DMS53 treated with DMSO at 0.1 percent for 48 hours (cell line): ENCODE results near the gene KRTAP10-1.
"Not testable (repeated sequence)": the region's sequence is repeated elsewhere in the genome, so short reads cannot be mapped to it uniquely, and the experiment has no call there.

Experiments used
- DNase-seq: peaks from one replicate; lab custom pipeline; 2025; ENCODE audit not compliant: unreplicated experiment; lab: John Stamatoyannopoulos, UW

The KRTAP10-1 gene

DNA sequence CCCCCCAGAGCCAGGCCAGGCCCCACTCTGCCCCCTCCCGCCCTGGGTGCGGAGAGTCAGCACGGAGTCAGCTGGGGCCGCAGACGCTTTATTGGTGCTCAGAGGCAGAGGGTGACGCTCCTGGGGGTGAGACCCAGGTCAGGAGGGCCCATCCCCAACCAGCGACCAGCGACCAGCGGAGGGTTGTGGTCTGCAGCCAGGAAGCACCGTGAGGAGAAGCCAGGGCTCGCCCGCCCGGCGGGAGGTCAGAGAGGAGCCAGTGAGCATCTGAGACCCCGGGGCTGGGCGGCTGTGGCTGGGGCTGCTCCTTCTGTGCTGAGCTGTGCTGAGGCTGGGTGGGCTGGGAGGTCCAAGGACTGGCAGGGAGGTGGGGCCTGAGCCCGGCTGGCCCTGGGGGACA lies 10.3 kb upstream of the KRTAP10-1 start:
- not testable (repeated sequence) for DNase-seq

DNA sequence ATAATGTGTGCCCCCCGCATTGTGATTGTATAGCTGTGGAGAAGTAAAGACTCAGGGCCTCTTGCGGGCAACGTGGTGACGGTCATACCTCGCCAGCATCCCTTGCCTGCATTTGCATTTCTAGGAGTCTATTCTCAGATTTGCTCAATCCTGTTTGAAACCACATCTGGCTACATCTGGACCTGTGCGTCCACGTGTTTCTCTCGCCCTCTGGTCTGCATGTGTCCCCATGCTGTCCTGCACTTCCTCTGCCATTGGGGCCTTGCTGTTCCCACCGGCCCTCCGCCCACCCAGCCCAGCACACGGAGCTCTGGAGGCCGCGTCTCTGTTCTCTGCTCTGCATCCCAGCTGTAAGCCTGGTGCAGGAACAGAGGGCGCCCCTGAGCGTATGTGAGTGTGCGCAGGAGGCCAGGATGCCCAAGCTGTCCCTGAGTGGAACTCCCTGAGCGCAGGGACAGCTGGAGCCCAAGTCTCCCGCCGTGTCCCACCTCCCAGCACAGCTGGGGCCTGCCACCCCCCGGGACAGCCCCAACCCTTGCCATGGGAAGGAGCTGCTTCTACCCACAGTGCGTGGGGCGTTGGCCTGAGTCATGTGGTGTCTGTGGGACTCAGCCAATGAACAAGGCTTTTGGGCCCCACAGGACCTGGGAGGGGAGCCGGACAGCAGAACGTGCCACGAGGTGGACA lies 9.7 kb upstream of the KRTAP10-1 start:
- DNase-seq = no peak

DNA sequence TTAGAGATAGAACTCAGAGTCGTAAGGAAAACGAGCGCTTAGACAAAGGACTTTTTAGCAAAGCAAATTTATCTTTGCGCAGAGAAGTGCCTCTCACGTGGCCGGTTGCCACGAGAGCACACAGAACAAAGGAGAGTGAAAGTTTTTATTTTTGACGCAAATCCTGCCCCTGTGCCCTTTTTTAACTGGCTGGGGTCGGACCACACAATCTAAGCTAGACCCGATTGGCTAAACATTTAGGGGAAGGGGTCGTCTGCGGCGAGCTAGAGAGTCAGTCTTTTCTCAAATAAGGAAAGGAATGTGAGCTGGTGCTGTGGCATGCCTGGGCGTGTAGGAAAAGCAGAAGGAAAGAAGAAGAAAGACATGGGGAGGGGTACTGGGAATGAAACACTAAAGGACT lies 8.9 kb upstream of the KRTAP10-1 start:
- DNase-seq = no peak

DNA sequence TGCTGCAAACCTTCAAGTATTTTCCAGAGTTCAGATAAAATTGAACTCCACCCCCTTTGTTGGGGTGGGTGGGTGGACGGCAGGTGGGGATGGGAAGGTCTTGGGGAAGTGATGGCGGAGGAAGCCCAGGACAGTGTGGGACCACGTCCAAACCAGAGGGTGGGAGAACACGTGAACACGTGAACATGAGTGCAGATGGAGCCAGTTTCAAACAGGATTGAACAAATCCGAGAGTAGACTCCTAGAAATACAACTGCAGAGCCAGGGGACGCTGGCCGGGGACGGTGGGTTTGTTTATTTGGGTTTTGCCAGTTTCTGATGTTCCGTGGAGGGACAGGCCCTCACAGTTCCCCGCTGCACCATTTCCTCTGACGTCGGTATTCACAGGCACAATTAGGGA lies 8.4 kb upstream of the KRTAP10-1 start:
- no peak for DNase-seq

DNA sequence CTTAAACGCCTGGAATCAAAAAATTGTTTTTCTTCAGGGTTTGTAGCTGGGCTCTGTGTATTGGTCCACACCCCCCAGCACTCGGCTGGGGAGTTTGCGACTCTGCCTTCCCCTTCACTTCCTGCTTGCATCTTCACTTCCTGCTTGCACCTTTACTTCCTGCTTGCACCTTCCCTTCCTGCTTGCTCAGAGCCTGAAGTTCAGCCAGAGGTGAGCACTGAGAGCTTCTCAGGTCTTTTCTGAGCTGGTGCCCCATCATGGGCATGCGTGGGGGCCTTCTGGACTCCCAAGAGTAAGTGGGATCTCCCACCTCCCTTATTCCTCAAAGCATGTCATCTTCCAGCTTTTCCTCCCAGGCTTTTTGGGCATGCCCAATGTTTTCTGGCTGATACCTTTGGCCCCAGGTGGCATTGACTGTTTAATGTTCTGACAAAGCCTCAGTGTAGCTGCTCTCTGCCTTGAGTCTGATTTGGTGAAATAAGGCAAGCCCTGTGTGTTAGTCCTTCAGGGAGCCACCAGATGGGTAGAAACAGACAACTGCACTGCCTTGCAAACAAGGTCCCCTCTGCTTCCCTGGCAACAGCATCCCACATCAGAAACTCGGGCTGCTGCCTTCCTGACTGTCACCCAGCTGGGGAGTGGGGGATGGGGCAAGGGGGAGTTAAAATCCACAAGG lies 7.8 kb upstream of the KRTAP10-1 start:
- no peak for DNase-seq

DNA sequence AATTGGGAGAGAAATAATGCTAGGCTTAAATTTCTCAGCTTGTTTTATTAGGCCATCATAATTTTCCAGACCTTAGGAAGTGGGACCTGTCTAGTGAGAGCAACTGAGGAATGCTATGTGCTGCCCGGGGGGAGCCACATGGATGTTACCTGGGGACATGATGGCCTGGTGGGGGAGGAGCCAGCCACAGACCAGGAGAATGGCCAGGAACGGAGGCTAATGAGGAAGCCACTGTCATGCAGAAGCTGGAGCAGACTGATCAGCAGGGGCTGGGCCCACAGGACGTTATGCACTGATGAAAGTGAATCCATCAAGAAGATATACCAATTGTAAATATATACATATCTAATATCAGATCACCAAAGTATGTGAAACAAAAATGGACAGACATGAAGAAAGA lies 4.6 kb upstream of the KRTAP10-1 start:
- no peak for DNase-seq

DNA sequence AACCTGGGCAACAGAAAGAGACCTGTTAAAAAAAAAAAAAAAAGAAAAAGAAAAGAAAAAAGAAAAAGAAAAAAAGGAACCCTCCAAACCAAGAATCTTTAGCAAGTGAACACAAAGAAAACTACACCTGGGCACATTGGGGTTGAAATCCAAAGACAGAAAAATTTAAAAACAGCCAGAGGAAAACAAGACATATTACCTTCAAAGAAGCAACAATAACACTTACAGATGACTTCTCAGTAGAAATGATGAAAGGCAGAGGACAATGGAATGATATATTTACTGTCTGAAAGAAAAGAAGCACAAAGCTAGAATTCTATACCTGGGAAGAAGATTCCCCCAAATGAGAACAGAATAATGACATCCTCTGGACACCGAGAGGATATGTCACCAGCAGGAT lies 2.7 kb upstream of the KRTAP10-1 start:
- no peak for DNase-seq

DNA sequence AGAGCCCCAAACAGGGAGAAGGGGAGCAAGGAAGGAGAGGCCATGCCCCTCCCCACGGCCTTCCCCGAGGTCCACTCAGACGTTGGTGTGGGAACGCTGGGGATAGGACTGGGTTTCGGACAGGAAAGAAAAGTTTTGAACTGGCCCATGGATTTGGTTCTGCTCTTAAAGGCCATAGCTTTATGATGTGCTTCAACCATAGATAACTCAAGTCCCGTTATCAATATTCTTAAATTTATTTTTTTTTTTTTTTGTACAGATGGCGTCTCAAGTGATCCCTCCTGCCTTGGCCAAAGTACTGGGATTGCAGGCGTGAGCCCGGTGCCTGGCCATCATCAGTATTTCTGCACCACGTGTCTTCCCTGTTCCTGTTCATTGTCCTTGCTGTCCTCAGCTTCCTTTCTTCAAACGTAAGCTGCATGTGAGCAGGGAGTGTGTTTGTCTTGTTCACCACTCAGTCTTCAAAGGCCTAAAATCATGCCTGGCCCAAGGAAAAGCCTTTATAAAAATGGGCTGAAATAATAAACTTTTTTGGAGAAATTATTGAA lies 820 bp upstream of the KRTAP10-1 start:
- no peak for DNase-seq

DNA sequence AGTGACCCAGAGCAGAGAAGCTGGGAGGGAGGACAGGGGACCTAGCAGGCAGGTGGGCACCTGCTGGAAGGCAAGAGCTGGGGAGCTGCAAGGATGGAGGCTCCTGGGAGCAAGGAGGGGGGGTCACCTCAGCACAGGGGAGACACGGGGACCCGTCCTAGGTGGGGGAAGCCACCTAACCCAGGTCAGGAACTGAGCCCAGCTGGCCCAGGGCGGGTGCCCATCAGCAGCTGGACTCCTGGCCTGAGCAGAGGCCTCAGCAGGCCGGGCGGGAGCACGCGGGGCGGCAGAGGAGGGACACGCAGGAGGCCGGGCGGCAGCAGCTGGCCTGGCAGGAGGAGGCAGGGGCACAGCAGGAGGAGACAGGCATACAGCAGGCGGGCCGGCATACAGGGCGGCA lies 949 bp downstream of the KRTAP10-1 start:
- no peak for DNase-seq

DNA sequence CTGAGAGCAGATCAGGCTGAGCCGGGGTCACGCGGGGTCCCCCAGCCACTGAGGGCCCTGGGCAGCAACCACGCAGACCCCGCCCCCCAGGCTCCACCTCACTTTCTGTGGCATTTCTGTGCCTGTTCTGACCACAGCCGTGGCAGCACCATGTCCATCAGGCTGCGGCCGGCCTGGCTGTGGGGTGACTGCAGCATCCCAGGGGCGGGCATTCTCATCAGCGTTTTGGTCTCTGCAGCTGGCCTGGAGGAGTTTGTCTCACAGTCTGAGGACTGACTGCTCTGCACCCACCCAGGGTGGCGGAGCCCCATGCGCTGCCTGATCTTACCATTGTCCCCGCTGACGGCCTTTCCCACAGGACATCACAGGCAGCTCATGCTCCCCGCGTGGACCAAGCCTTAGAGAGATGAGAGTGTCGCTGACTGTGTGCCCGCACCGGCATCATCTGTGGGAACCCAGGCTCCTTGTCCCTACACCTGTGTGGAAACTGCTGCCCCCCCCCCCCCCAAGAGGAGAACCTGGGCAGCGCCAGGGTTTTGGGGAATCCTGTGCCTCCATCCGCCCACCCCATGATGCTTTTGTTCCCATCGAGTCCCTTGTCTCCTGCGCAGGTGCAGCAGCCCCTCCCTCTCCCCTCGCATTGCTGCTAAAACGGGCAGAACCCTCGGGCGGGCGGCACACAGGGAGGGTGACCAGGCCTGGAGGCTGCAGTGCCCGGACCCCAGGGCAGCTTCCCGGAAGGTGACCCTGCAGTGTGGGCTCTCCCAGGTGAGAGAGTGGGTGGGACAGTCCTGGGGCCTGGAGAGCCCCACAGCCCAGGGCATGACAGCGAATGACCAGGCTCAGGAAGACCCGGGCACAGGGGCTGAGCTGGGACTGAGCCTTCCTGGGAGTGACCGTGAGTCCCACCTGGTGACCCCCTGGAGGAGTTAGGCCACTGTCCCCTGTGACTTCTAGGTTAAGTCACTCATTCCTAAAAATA lies 1.8 kb downstream of the KRTAP10-1 start:
- no peak for DNase-seq

DNA sequence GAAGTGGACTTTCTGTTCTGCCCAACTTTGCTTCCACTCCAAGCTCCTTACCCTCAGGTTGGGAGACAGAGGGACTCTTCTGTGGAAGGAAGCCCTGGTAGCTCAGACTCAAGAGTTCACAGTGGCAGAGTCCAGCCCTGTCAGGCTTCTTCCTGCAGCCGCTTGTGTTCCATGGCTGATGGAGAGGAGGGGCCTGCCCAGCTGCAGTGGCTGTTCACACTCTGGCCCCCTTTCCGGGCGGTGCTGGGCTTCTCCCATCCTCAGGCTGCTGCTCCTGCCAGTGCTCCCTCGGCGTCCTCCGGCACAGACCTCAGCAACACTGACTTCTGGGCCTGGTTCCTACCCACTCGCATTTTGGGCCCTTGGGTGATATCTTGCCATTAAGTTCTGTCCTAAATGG lies 4.0 kb downstream of the KRTAP10-1 start:
- DNase-seq = no peak

DNA sequence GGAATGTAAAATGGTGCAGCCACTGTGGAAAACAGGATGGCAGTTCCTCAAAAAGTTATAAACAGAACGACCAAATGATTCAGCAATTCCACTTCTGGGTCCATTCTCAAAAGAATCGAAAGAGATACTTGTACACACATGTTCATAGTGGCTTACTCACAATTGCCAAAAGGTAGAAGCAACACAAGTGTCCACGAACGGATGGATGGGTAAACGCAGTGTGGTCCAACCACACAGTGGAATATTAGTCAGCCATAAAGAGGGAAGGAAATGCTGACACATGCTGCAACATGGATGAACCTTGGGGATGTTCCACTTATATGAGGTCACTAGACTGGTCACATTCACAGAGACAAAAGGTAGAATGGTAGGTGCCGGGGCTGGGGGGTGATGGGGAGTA lies 5.3 kb downstream of the KRTAP10-1 start:
- DNase-seq = no peak

DNA sequence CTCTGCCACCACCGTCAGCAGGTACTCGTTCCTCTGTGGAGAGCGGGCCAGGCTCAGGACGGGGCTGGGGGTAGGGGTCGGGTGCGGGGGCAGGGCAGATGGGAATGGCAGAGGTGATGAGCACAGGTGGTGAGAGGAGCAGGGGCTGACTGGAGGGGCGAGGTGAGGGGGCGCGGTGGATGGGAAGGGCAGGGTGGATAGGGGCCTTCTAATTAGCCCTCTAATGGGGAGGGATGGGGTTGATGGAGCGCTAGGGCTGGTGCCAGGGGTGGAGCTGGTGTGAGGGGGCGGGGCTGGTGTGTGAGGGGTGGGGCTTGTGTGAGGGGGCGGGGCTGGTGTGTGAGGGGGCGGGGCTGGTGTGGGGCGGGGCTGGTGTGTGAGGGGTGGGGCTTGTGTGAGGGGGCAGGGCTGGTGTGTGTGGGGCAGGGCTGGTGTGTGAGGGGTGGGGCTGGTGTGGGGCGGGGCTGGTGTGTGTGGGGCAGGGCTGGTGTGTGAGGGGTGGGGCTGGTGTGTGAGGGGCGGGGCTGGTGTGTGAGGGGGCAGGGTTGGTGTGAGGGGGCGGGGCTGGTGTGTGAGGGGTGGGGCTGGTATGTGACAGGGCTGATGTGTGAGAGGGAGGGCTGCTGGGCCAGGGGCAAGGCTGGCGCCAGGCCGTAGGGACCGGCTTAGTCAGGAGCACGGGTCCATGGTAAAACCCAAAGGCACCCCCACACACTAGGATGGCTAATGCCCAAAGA lies 5.9 kb downstream of the KRTAP10-1 start:
- DNase-seq = no peak

DNA sequence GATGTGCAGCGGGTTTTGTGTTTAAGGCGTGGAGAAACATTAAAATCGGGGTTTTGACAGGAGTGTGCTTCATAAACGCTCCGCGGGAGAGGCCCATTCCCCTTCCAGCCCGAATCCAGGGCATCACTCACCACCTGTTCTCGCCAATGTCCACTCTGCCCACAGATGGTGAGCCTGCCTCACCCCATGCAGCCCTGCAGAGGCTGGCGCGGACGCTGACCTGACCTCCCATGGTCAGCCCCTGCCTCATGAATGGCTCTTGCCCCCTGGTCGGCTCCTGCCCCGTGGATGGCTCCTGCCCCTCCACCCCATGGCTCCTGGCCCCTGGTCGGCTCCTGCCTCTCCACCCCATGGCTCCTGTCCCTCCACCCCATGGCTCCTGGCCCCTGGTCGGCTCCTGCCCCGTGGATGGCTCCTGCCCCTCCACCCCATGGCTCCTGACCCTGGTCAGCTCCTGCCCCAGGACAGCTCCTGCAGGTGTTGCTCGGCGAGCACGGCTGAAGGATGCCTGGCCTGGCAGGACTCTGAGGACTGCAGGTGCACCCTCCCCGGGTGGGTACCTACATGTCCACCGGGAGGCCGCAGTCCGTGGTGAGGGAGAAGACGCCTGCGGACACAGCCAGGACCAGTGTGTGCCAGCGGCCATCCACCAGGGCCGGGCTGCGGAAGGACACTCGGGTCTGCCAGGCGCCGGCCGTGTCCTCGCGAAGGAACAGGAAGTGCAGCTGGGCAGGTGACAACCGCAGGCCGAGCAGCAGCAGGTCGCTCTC lies 6.7 kb downstream of the KRTAP10-1 start:
- DNase-seq = no peak

DNA sequence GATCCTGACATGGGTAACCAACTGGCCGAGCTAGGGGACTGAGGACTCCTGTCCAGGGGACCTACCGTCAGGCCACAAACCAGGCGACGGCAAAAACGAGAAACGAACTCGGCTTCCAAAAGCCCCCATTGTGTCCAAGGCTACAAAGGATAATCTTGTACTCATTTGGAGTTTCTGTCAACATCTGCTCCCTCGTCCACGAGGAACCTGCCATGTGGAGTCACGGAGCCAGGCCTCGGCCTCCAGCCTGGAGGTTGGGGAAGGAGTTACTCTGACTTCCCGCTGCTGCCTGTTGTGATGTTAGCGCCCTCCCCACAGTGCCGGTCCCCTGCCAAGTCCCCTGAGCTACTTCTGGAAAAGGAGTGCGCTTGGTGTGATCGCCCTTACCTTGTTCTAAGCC lies 7.3 kb downstream of the KRTAP10-1 start:
- no peak for DNase-seq

DNA sequence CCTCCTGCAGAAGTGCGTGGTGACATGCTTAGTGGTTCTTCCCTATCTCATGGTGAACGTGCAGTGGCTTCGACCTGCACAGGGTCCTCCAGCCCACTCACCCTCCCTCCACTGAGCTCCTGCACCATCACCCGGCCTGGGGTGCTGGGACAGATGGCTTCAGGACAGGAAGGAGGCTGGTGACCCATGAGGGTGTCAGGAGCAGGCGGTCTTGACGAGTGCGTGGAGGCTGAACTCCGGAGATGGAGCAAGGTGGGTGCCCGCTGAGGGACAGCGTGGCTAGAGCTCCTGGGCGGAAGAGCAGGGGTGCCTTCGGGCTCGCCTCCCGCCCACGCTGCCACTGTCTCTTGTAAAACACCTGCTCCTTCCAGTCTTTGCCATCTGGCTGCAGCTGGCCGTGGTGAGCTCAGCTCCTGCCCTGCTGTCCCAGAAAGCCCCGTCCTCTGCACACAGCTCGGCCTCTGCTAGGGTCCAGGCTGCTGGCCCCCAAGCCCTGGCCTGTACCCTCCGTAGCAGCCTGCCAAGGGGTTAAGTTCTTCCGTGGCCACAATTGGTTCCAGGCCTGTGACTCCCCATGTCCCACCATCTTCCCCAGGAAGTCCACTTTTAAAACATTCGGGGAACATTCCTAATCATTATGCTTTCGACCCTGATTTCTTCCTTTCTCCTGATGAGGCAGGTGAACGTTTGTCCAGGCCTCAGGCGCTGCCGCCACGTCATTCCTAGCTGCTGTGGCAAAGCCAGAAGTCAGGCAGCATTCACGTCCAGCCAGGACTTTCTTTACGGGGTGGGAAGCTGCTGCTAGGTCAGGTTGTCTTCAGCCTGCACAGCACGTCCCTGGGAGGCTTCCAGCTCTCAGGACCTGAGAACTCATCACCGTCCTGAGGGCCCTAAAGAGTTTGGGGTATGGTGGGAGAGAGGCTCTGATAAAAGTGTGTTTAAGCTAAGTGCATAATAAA lies 8.1 kb downstream of the KRTAP10-1 start:
- no peak for DNase-seq

DNA sequence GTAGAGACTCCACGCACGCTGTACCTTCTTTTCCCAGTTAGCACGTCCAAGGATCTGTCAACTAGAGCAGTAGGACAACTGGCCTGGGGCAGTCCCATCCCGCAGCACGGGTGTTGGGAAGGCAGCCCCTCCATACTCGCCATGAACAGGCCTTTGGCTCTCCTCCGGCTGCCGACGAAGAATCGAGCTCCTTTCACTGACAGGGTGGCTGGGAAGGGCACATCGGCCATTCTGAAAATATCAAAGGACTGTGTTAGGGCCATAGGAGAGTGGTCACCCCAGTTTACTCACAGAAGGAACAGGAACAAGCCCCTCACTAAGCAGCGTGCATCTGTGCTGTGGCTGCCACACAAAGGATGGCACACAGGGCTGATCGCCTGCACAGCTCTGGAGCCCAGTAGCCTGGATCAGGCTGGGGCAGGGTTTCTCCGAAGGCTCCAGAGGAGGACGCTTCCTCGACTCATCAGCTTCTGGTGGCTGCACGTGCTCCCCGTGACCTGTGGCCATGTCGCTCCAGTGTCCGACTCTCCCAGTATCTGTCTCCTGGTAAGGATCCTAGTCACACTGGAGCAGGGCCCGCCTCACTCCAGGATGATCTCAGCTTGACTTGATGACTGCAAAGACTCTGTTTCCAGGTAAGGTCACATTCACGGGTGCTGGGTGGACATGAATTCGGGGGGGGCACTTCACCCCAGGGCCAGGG lies 8.9 kb downstream of the KRTAP10-1 start:
- no peak for DNase-seq

DNA sequence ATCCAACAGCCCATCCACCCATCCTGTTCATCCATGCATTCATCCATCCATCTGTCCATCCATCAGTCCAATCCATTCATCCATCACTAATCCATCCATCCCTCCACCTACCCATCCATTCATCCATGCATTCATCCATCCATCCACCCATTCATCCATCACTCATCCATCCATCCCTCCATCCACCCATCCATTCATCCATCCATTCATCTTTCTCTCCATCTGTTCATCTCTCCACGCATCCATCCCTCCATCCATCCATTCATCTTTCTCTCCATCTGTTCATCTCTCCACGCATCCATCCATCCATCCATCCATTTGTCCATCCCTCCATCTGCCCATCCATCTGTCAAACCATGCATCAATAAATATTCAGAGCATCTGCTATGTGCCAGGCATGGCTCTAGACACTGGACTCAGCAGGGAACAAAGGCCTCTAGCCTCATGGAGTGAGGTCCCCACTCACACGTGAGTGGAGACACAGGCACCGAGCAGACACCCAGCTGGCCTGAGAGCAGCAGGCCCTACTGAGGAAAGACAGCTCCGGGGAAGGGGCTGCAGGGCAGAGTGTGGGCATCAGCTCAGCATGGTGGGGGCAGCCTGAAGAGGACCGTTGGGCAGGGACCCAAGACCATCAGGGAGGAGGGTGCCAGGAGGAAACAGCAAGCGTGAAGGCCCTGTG lies 9.6 kb downstream of the KRTAP10-1 start:
- no peak for DNase-seq
